ENCODE measurements around the gene LTBP4. TPM values are rescaled to one million over a fixed set of nuclear protein-coding genes. Genes with fewer than 3 reads are reported as not detected.

Gene LTBP4
- total and polyA plus RNA-seq, 2 experiments from 2014 or later: 50.2 to 163 TPM

DNA sequence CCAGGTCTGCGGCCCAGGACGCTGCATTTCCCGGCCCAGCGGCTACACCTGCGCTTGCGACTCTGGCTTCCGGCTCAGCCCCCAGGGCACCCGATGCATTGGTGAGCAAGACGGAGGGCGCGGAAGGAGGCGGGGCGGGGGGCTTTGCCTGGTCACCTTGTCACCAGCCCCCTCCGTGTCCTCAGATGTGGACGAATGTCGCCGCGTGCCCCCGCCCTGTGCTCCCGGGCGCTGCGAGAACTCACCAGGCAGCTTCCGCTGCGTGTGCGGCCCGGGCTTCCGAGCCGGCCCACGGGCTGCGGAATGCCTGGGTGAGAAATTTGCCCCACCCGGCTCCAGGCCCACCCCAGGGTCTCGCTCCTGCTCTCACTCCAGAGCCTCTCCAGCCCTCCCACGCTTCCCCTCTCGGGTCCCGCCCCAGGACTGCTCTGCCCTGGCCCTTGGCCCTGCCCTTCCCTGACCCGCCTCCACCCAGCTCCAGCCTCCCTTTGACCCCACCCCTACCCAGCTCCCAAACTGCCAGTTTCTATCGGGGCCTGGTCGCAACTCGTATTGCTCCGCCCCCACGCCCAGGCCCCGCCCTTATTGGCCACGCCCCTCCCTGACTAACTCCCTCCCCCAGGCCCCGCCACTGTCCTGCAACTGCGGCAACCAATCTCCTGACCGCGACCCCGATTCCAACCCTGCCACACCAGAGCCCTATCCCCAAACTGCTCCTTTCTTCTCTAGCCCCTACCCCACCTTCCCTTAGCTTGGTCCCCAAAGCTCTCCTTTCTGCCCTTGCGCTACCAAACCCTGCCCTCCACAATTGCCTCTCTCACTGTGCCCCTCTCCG is 8.6 kb downstream of the LTBP4 start:
- TF ChIP-seq EZH2 (IDR thresholded peaks at IDR 0.05; ENCODE audit: borderline replicate concordance) (no peak), EZH2phosphoT487 (IDR thresholded peaks at IDR 0.05; ENCODE audit: low read depth, severe bottlenecking, unreplicated experiment) (no peak)
- TF ChIP-seq, protein P1, sequence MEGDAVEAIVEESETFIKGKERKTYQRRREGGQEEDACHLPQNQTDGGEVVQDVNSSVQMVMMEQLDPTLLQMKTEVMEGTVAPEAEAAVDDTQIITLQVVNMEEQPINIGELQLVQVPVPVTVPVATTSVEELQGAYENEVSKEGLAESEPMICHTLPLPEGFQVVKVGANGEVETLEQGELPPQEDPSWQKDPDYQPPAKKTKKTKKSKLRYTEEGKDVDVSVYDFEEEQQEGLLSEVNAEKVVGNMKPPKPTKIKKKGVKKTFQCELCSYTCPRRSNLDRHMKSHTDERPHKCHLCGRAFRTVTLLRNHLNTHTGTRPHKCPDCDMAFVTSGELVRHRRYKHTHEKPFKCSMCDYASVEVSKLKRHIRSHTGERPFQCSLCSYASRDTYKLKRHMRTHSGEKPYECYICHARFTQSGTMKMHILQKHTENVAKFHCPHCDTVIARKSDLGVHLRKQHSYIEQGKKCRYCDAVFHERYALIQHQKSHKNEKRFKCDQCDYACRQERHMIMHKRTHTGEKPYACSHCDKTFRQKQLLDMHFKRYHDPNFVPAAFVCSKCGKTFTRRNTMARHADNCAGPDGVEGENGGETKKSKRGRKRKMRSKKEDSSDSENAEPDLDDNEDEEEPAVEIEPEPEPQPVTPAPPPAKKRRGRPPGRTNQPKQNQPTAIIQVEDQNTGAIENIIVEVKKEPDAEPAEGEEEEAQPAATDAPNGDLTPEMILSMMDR (IDR thresholded peaks at IDR 0.05; ENCODE audit: poor library complexity): no peak
- Histone ChIP-seq H3K9me2 (replicated peaks; ENCODE audit: insufficient read depth) (no peaks in the 10 kb centered on the region), H3K79me2 (no peaks in the 10 kb centered on the region), H3K27me3 (no peaks in the 10 kb centered on the region), H3K4me2 (peak overlapping the region; percentile 85), H3K4me1 (ENCODE audit: insufficient read depth) (peaks cover 25% of the 10 kb centered on the region), H2AFZ (peak overlapping the region; percentile 33), H4K20me1 (ENCODE audit: insufficient read depth, poor library complexity, severe bottlenecking) (no peaks in the 10 kb centered on the region), H3K36me3 (replicated peaks; ENCODE audit: insufficient read depth, low read depth) (no peaks in the 10 kb centered on the region), H3K9me3 (ENCODE audit: low read depth) (no peaks in the 10 kb centered on the region), H3K4me3 (no peak overlapping the region), H3K27ac (no peak overlapping the region)
- WGBS (ENCODE audit: low lambda C conversion rate, missing lambda C conversion rate): 15% methylated on average over 29 of the region's 50 CpGs
- peak; percentile 87 for DNase-seq (ENCODE audit: low spot score)

DNA sequence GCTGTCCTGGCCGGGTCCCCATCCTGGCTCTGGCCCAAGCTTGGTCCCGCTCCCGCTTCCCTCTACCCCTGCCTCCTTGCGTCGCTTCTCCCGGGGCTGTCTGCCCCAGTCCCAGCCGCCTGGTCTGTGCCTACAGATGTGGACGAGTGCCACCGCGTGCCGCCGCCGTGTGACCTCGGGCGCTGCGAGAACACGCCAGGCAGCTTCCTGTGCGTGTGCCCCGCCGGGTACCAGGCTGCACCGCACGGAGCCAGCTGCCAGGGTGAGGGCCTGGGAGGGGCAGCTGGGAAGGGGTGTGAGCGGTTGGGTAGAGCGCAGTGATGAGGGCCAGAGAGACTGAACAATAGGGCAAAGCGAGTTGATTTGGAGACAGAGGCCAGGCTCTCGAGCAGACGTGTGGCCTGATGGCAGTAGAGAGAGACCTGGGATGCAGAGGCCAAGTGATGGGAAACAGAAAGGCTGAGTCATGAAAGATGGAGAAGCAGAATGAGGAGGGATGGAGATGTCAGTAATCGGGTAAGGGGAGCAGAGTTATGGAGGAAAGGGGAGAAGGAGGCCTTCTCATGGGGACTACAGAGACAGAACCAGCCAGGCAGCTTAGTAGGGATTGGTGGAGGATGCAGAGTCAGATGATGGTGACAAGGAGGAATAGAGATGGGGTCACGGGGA is 9.4 kb downstream of the LTBP4 start:
- H3K4me1 ChIP-seq (ENCODE audit: insufficient read depth): peaks cover 17% of the 10 kb centered on the region
- no peaks in the 10 kb centered on the region for H3K9me2 ChIP-seq (replicated peaks; ENCODE audit: insufficient read depth)
- peak overlapping the region; percentile 85 for H3K4me2 ChIP-seq
- no peaks in the 10 kb centered on the region for H3K27me3 ChIP-seq
- H3K79me2 ChIP-seq: peaks cover 1% of the 10 kb centered on the region
- no peaks in the 10 kb centered on the region for H3K9me3 ChIP-seq (ENCODE audit: low read depth)
- no peaks in the 10 kb centered on the region for H3K36me3 ChIP-seq (replicated peaks; ENCODE audit: insufficient read depth, low read depth)
- no peak overlapping the region for H3K4me3 ChIP-seq
- no peaks in the 10 kb centered on the region for H4K20me1 ChIP-seq (ENCODE audit: insufficient read depth, poor library complexity, severe bottlenecking)
- no peak overlapping the region for H3K27ac ChIP-seq
- WGBS (ENCODE audit: low lambda C conversion rate, missing lambda C conversion rate): 76% methylated on average over 27 of the region's 29 CpGs
- no peak for DNase-seq (ENCODE audit: low spot score)
- H2AFZ ChIP-seq: no peak overlapping the region
- TF ChIP-seq, protein P1 (IDR thresholded peaks at IDR 0.05; ENCODE audit: poor library complexity): no peak
- TF ChIP-seq EZH2 (IDR thresholded peaks at IDR 0.05; ENCODE audit: borderline replicate concordance): no peak
- no peak for TF ChIP-seq EZH2phosphoT487 (IDR thresholded peaks at IDR 0.05; ENCODE audit: low read depth, severe bottlenecking, unreplicated experiment)

DNA sequence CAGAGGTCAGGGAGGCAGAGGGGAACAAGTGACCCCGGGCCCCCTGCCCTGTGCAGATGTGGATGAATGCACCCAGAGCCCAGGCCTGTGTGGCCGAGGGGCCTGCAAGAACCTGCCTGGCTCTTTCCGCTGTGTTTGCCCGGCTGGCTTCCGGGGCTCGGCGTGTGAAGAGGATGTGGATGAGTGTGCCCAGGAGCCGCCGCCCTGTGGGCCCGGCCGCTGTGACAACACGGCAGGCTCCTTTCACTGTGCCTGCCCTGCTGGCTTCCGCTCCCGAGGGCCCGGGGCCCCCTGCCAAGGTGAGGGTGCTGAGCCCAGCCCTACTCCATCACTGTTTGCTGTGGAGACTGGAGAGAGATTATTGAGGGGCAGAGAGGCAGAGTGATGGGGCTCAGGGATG is 9.9 kb downstream of the LTBP4 start:
- Histone ChIP-seq H3K4me3 (no peak overlapping the region), H3K36me3 (replicated peaks; ENCODE audit: insufficient read depth, low read depth) (no peaks in the 10 kb centered on the region), H2AFZ (no peak overlapping the region), H3K27ac (no peak overlapping the region), H3K9me3 (ENCODE audit: low read depth) (no peaks in the 10 kb centered on the region), H3K9me2 (replicated peaks; ENCODE audit: insufficient read depth) (no peaks in the 10 kb centered on the region), H3K4me1 (ENCODE audit: insufficient read depth) (peaks cover 12% of the 10 kb centered on the region), H3K4me2 (no peak overlapping the region), H3K79me2 (peaks cover 4% of the 10 kb centered on the region), H3K27me3 (no peaks in the 10 kb centered on the region), H4K20me1 (ENCODE audit: insufficient read depth, poor library complexity, severe bottlenecking) (no peaks in the 10 kb centered on the region)
- TF ChIP-seq EZH2 (IDR thresholded peaks at IDR 0.05; ENCODE audit: borderline replicate concordance): no peak
- TF ChIP-seq EZH2phosphoT487 (IDR thresholded peaks at IDR 0.05; ENCODE audit: low read depth, severe bottlenecking, unreplicated experiment): no peak
- TF ChIP-seq, protein P1 (IDR thresholded peaks at IDR 0.05; ENCODE audit: poor library complexity): no peak
- WGBS (ENCODE audit: low lambda C conversion rate, missing lambda C conversion rate): 92% methylated on average over 15 of the region's 15 CpGs
- no peak for DNase-seq (ENCODE audit: low spot score)

Data from hepatocyte (in vitro differentiated cells).